Vagina (tissue), 2 donors: ENCODE data around the gene C13orf46.

Experiments
- POLR2A ChIP-seq, 2 donors: fragments of 450-650 bp; IDR thresholded peaks; one replicate each; pipeline ENCODE4 v1.6.1; 2017; ENCODE audit warnings: antibody characterized with exemption in 2 of 2, mild to moderate bottlenecking in 2 of 2, moderate library complexity in 2 of 2
- TF ChIP-seq, protein P1 (sequence below), 3 experiments: fragments of 450-650 bp in 2 of 3; fragments of 200-600 bp in 1 of 3; sonication (generic) in 1 of 3; IDR thresholded peaks; one replicate each; pipeline ENCODE4 v1.5.1; 2017 to 2019; ENCODE audit warnings: antibody characterized with exemption in 3 of 3, mild to moderate bottlenecking in 2 of 3, moderate library complexity in 2 of 3

DNA sequence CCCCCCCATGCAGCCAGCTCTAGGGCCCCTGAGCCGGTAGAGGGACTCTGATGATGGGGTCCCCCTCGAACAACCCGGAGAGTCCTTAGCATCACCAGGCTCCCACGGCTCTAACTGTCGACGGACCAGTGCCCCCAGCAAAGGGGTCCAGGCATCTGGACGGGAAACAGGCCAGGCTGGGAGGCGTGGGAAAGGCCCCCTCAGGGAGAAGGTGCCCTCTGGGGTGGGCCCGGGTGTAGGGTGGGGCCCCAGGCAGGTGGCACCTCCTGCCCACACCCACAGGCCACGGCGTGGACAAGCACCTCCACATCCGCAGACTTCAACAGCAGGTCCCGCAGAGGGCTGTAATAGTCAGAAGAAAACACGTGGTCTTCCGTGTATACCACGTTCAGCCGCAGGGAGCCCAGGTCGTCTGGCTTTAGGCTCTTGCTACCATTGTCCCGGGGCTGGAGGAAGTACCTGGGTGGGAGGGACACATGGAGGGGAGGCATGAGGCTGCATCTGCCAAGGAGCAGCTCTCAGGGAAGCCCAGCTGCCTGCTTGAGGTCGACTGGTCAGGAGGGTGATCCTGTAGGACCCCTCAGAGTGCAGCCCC is 44.7 kb upstream of the C13orf46 start:
- no peak for TF ChIP-seq POLR2A (IDR thresholded peaks at IDR 0.05)
- TF ChIP-seq, protein P1, sequence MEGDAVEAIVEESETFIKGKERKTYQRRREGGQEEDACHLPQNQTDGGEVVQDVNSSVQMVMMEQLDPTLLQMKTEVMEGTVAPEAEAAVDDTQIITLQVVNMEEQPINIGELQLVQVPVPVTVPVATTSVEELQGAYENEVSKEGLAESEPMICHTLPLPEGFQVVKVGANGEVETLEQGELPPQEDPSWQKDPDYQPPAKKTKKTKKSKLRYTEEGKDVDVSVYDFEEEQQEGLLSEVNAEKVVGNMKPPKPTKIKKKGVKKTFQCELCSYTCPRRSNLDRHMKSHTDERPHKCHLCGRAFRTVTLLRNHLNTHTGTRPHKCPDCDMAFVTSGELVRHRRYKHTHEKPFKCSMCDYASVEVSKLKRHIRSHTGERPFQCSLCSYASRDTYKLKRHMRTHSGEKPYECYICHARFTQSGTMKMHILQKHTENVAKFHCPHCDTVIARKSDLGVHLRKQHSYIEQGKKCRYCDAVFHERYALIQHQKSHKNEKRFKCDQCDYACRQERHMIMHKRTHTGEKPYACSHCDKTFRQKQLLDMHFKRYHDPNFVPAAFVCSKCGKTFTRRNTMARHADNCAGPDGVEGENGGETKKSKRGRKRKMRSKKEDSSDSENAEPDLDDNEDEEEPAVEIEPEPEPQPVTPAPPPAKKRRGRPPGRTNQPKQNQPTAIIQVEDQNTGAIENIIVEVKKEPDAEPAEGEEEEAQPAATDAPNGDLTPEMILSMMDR (IDR thresholded peaks at IDR 0.05) = no peak
